Vagina (tissue), 2 donors: ENCODE measurements around the gene SLC30A4. TPM values are rescaled to one million over a fixed set of nuclear protein-coding genes. Genes with fewer than 3 reads are reported as not detected.

Experiments used
- DNase-seq, 2 donors: peaks; one replicate each; pipeline ENCODE4 v3.0.0-alpha.2; 2017; ENCODE audit errors: extremely low spot score in 2 of 2
- H3K27ac ChIP-seq: fragments of 200-600 bp; sonication (generic); one replicate; pipeline ENCODE4 v1.5.1; 2019
- H3K27me3 ChIP-seq: fragments of 200-600 bp; sonication (generic); one replicate; pipeline ENCODE4 v1.5.1; 2019
- H3K36me3 ChIP-seq, 2 donors: fragments of 200-600 bp; sonication (generic); one replicate each; pipeline ENCODE4 v1.5.1; 2017 to 2019
- H3K4me1 ChIP-seq: fragments of 200-600 bp; sonication (generic); one replicate; pipeline ENCODE4 v1.5.1; 2019
- H3K4me3 ChIP-seq, 2 donors: fragments of 200-600 bp; sonication (generic); 1 replicate in 1 of 2; 2 replicates in 1 of 2; pipeline ENCODE4 v1.5.1; 2016 to 2019
- H3K9me3 ChIP-seq: fragments of 200-600 bp; sonication (generic); one replicate; pipeline ENCODE4 v1.5.1; 2019
- POLR2A ChIP-seq, 2 donors: fragments of 450-650 bp; IDR thresholded peaks; one replicate each; pipeline ENCODE4 v1.6.1; 2017; ENCODE audit warnings: antibody characterized with exemption in 2 of 2, mild to moderate bottlenecking in 2 of 2, moderate library complexity in 2 of 2
- POLR2AphosphoS5 ChIP-seq, 2 donors: sonication (generic); formaldehyde crosslinking; IDR thresholded peaks; one replicate each; pipeline ENCODE4 v1.9.0; 2017; ENCODE audit warnings: antibody characterized with exemption in 2 of 2, mild to moderate bottlenecking in 2 of 2, low read depth in 1 of 2; ENCODE audit not compliant: insufficient read depth in 1 of 2
- intact Hi-C: fragments of 100-400 bp; cut with DNase I; formaldehyde crosslinking; loops from one replicate; pipeline ENCODE4 v1.15.1; 2023
- total RNA-seq: library from RNA; depleted of rRNA; stranded (reverse); fragments of >200 nt; gene quantifications from one replicate; pipeline ENCODE4 v1.2.3, GENCODE V29; 2016
- TF ChIP-seq, protein P1 (sequence below), 3 experiments: fragments of 450-650 bp in 2 of 3; fragments of 200-600 bp in 1 of 3; sonication (generic) in 1 of 3; IDR thresholded peaks; one replicate each; pipeline ENCODE4 v1.5.1; 2017 to 2019; ENCODE audit warnings: antibody characterized with exemption in 3 of 3, mild to moderate bottlenecking in 2 of 3, moderate library complexity in 2 of 3

SLC30A4 gene
- total RNA-seq = 10.3 TPM

DNA sequence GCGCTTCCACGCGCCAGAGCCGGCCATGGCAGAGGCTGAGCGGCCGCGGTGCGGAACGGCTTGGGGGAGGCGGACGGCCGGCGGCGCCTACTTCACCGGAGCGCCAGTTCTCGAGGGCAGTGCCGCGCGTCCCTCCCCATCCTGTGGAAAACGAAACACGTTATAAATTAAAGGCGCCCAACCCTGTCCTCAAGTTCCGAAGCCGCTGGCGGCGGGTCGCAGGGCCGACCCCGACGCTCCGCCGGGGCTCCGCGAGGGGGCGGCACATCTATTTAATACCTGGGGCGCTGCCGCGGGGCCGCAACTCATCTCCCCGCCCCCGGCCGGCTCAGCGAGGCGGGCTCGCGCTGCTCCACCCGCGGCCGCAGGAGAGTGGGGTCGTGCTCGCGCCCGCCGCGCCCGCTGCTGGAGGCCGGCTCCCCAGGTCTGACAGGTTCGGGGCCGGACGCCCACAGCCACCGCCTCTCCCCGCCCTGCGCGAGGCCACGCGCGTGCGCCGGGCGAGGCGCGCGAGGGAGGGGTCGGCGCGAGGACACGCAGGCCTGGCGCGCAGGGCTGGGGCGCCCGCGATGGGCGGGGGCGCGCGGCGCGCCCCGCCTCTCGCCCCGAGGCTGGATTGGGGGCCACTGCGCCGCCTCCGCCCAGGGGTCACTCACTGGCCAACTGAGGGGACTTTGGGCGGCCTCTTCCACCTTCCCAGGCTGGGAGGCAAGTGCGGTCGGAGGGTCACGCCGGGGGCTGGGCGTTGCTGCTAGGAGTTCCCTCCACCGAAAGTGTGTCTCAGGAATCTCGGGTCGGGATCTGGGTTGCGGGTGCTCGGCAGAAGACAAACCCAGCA is at the start of gene SLC30A4:
SLC30A4 (minus strand) TSS at position 428 of the 838 bp plus-strand sequence; CDS start at position 27, 401 bp downstream.
- intact Hi-C loops = no loop called here
- peak within 1 kb of the TSS; percentile 93 for H3K27ac ChIP-seq
- peaks cover 24% of the 10 kb centered on the region for H3K4me1 ChIP-seq
- DNase-seq = no peak
- H3K9me3 ChIP-seq = no peaks in the 10 kb centered on the region
- H3K4me3 ChIP-seq = peak within 1 kb of the TSS; percentile 80 to 85
- no peaks in the 10 kb centered on the region for H3K27me3 ChIP-seq
- peak in 1 of 2 donors; percentile 35 for TF ChIP-seq POLR2A (IDR thresholded peaks at IDR 0.05)
- peak in 1 of 2 donors; percentile 39 for TF ChIP-seq POLR2AphosphoS5 (IDR thresholded peaks at IDR 0.05; ENCODE audit: insufficient read depth in 1 of 2, low read depth in 1 of 2)
- TF ChIP-seq, protein P1, sequence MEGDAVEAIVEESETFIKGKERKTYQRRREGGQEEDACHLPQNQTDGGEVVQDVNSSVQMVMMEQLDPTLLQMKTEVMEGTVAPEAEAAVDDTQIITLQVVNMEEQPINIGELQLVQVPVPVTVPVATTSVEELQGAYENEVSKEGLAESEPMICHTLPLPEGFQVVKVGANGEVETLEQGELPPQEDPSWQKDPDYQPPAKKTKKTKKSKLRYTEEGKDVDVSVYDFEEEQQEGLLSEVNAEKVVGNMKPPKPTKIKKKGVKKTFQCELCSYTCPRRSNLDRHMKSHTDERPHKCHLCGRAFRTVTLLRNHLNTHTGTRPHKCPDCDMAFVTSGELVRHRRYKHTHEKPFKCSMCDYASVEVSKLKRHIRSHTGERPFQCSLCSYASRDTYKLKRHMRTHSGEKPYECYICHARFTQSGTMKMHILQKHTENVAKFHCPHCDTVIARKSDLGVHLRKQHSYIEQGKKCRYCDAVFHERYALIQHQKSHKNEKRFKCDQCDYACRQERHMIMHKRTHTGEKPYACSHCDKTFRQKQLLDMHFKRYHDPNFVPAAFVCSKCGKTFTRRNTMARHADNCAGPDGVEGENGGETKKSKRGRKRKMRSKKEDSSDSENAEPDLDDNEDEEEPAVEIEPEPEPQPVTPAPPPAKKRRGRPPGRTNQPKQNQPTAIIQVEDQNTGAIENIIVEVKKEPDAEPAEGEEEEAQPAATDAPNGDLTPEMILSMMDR (IDR thresholded peaks at IDR 0.05) = peak in 2 of 3 experiments; percentile 29 to 48
- no peaks in the 10 kb centered on the region for H3K36me3 ChIP-seq

GRCh38 chr15:45555934-45556608 is 33.5 kb upstream of the SLC30A4 start:
- TF ChIP-seq, protein P1 (IDR thresholded peaks at IDR 0.05) = no peak
- no peak for TF ChIP-seq POLR2AphosphoS5 (IDR thresholded peaks at IDR 0.05; ENCODE audit: insufficient read depth in 1 of 2, low read depth in 1 of 2)
- TF ChIP-seq POLR2A (IDR thresholded peaks at IDR 0.05) = no peak
- Histone ChIP-seq H3K4me3 (no peak overlapping the region), H3K27ac (no peak overlapping the region), H3K36me3 (no peaks in the 10 kb centered on the region), H3K4me1 (no peaks in the 10 kb centered on the region), H3K9me3 (no peaks in the 10 kb centered on the region), H3K27me3 (no peaks in the 10 kb centered on the region)
- intact Hi-C loops = no loop called here
- no peak for DNase-seq

- H3K27ac ChIP-seq = no peak overlapping the region
- H3K4me3 ChIP-seq = no peak overlapping the region
- TF ChIP-seq, protein P1 (IDR thresholded peaks at IDR 0.05) = no peak
- TF ChIP-seq POLR2AphosphoS5 (IDR thresholded peaks at IDR 0.05; ENCODE audit: insufficient read depth in 1 of 2, low read depth in 1 of 2) (no peak), POLR2A (IDR thresholded peaks at IDR 0.05) (no peak)
- H3K9me3 ChIP-seq = no peaks in the 10 kb centered on the region
- DNase-seq = no peak
- peaks cover 10% of the 10 kb centered on the region for H3K4me1 ChIP-seq
- no peaks in the 10 kb centered on the region for H3K36me3 ChIP-seq
- intact Hi-C loops = no loop called here
- H3K27me3 ChIP-seq = no peaks in the 10 kb centered on the region
These were observed 29.1 kb upstream of the SLC30A4 start for GRCh38 chr15:45551676-45552075.

DNA sequence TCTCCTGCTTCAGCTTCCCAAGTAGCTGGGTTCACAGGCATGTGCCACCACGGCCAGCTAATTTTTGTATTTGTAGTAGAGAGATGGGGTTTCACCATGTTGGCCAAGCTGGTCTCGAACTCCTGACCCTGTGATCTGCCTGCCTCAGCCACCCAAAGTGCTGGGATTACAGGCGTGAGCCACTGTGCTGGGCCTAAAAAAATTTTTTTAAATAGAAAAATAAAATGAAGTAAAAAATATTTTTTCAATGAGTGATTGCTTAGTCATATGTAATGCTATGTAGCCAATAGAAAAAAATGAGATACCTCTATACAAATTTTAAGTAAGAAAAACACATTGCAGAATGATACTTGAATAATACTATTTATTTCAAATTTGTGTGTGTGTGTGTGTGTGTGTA is 27.9 kb upstream of the SLC30A4 start:
- peaks cover 10% of the 10 kb centered on the region for H3K4me1 ChIP-seq
- no peaks in the 10 kb centered on the region for H3K9me3 ChIP-seq
- no peak overlapping the region for H3K4me3 ChIP-seq
- TF ChIP-seq POLR2A (IDR thresholded peaks at IDR 0.05) (no peak), POLR2AphosphoS5 (IDR thresholded peaks at IDR 0.05; ENCODE audit: insufficient read depth in 1 of 2, low read depth in 1 of 2) (no peak)
- TF ChIP-seq, protein P1 (IDR thresholded peaks at IDR 0.05) = no peak
- intact Hi-C loops = no loop called here
- H3K36me3 ChIP-seq = no peaks in the 10 kb centered on the region
- H3K27ac ChIP-seq = no peak overlapping the region
- H3K27me3 ChIP-seq = no peaks in the 10 kb centered on the region
- no peak for DNase-seq
